AG04449 (cell line): ENCODE data around the gene TRIO.

Experiments
- CTCF ChIA-PET: fragments of 350-600 bp; formaldehyde crosslinking; extraction: SDS; loops from one replicate; lab custom pipeline; 2021; ENCODE audit warnings: antibody characterized with exemption; lab: Yijun Ruan, JAX
- POLR2A ChIA-PET: fragments of 400-600, 350-600 bp; formaldehyde crosslinking; extraction: SDS; loops from one replicate; lab custom pipeline; 2020; ENCODE audit warnings: antibody characterized with exemption, inconsistent platforms; lab: Yijun Ruan, JAX
- DNase-seq: peaks from one replicate; pipeline ENCODE4 v3.0.0-alpha.2; 2010; ENCODE audit warnings: low read depth, low spot score
- H3K4me3 ChIP-seq: 2 replicates; pipeline ENCODE4 v1.5.1; 2011; ENCODE audit warnings: low read depth, mild to moderate bottlenecking, control low read depth, low read length
- CTCF ChIP-seq: IDR thresholded peaks from one replicate; pipeline ENCODE4 v1.5.1; 2011; ENCODE audit warnings: mild to moderate bottlenecking, moderate library complexity, low read length, control low read depth, inconsistent platforms; ENCODE audit not compliant: insufficient read depth; ENCODE audit errors: missing control alignments

Gene TRIO

GRCh38 chr5:14118551-14119320 lies 24.4 kb upstream of the TRIO start:
- TF ChIP-seq CTCF: no peak
- DNase-seq: no peak
- ChIA-PET CTCF (interaction anchor here (1.0 kb wide), 1 partner anchor 10 kb away, joined by 7 read pairs; no protein-coding TSS in a partner anchor), POLR2A (no interaction called here)
- no peak overlapping the region for H3K4me3 ChIP-seq

- ChIA-PET CTCF (interaction anchor here (1.1 kb wide), 1 partner anchor 14 kb away, joined by 3 read pairs; no protein-coding TSS in a partner anchor), POLR2A (no interaction called here)
- no peak overlapping the region for H3K4me3 ChIP-seq
- no peak for DNase-seq
- TF ChIP-seq CTCF: no peak
Observed at GRCh38 chr5:14120176-14120575, 23.0 kb upstream of the TRIO start.

GRCh38 chr5:14121552-14121951 lies 21.6 kb upstream of the TRIO start:
- no peak for TF ChIP-seq CTCF
- CTCF ChIA-PET: interaction anchor here (1.0 to 1.2 kb wide), 3 partner anchors 11 to 134 kb away, joined by 3 to 4 read pairs (median 4); no protein-coding TSS in a partner anchor

GRCh38 chr5:14122089-14122488 lies 21.1 kb upstream of the TRIO start:
- H3K4me3 ChIP-seq: no peak overlapping the region
- CTCF ChIA-PET: interaction anchor here (1.0 to 1.2 kb wide), 3 partner anchors 10 to 134 kb away, joined by 3 to 4 read pairs (median 4); no protein-coding TSS in a partner anchor
- TF ChIP-seq CTCF: no peak
- DNase-seq: no peak
- POLR2A ChIA-PET: no interaction called here

More at GRCh38 chr5:14121552-14121951, 21.6 kb upstream of the TRIO start:
- POLR2A ChIA-PET: no interaction called here
- DNase-seq: no peak
- H3K4me3 ChIP-seq: no peak overlapping the region

GRCh38 chr5:14123551-14123950 lies 19.6 kb upstream of the TRIO start:
- H3K4me3 ChIP-seq: no peak overlapping the region
- ChIA-PET CTCF (no interaction called here), POLR2A (no interaction called here)
- TF ChIP-seq CTCF: no peak
- no peak for DNase-seq

- TF ChIP-seq CTCF: no peak
- ChIA-PET POLR2A (no interaction called here), CTCF (no interaction called here)
- DNase-seq: no peak
- H3K4me3 ChIP-seq: no peak overlapping the region
Observed at GRCh38 chr5:14123974-14124482, 19.1 kb upstream of the TRIO start.
